ENCODE results near the gene NUCB1.
"Not testable (repeated sequence)": the region's sequence is repeated elsewhere in the genome, so short reads cannot be mapped to it uniquely, and the experiment has no call there.

The NUCB1 gene

DNA sequence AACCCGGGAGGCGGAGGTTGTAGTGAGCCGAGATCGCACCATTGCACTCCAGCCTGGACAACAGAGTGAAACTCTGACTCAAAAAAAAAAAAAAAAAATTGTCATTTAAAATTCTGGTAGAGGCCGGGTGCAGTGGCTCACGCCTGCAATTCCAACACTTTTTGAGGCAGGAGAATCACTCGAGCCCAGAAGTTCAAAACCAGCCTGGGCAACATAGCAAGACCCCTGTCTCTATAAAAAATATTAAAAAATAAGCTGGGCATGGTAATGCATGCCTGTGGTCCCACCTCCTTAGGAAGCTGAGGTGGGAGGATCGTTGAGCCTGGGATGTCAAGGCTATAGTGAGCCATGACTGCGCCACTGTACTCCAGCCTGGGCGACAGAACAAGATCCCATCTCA is 6.2 kb downstream of the NUCB1 start:
- DNase-seq: no peak

DNA sequence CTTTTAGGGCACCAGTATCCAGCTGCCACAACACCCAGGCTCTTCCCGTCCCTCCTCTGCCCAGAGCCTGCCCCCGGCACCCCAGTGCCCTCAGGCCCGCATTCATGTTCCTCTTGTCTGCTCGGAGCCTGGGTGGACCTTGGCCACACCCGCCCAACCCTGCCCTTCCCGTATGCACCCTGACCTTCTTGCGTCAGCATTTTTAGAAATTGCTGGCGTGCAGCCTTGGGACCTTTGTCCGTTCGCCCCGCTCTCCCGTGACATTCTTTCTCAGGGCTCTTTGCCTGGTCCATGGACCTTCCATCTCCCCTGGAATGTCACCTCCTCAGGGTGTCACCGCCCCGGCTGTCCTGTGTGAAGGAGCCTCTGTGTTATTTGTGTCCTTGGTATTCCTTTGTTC is 7.6 kb downstream of the NUCB1 start:
- DNase-seq: peak in 1 of 2 donors; percentile 27

DNA sequence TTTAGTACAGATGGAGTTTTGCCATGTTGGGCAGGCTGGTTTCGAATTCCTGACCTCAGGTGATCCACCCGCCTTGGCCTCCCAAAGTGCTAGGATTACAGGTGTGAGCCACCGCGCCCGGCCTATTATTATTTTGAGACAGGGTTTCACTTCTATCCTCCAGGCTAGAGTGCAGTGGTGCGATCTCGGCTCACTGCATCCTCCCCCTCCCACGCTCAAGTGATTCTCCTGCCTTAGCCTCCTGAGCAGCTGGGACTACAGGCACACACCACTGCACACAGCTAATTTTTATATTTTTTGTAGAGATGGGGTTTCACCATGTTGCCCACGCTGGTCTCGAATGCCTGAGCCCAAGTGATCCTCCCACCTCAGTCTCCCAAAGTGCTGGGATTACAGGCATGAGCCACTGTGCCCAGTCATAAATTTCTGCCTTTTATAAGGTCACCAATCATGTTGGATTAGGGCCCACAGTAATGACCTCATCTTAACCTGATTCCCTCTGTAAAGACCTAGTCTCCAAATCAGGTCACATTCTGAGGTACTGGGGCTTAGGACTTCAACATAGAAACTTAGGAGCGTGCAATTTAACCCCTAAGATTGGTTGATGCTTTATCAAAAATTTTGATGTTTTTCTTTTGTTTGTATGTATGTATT is 9.4 kb downstream of the NUCB1 start:
- not testable (repeated sequence) for DNase-seq

- no peak for DNase-seq
Measured at GRCh38 chr19:48910803-48911202, 10.7 kb downstream of the NUCB1 start.

DNA sequence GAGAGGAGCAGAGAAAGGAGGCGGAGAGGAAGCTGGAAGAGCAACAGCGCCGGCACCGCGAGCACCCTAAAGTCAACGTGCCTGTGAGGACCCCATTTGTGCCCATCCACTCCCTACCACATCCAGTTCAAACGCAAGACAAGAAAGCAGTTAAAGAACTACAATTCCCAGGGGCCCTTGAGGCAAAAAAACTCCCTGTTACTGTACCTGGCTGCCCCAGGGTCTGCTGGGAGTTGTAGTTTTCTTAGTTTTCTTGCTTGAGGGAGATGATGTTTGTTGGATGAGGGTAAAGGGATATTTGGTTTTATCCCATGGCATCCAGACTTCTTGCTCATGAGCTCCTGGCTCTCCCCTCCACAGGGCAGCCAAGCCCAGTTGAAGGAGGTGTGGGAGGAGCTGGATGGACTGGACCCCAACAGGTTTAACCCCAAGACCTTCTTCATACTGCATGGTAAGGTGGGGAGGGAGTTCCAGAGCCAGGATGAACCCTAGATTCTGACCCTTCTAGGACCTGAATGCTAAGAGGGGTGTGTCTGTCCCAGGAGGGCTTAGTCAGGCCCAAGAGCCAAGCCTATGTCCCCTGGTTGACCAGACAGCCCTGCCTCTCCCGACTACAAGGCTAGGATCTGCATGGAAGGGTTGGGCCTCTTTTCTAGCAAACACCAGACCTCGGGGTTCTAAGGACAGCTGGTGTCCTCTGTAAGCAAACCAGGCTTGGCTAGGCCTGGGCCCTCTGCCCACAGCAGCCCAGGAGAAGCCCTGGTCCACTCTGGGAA is 13.2 kb downstream of the NUCB1 start:
- peak in 1 of 2 donors; percentile 43 for DNase-seq

GRCh38 chr19:48914181-48914580 is 14.1 kb downstream of the NUCB1 start:
- DNase-seq: no peak

GRCh38 chr19:48915757-48916156 is 15.6 kb downstream of the NUCB1 start:
- no peak for DNase-seq

DNA sequence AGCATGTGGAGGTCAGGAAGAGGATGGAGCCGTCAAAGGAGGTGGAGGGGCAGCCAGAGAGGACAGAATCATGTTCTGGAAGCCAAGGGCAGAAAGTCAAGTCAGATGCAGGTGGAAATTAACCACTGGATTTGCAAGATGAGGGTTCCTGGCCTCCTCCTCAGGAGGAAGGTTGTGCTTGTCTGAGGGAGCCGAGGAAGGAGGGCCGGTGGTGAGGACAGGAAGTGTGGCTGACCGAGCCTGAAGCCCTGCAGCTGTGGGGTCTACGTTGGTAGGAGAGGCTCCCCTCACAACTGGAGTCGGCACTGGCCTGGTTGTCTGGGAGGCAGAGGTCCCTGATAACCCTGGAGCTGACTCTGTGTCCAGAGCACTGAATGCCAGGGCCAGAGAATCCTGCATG is 18.0 kb downstream of the NUCB1 start:
- DNase-seq: no peak

GRCh38 chr19:48918801-48919247 is 18.7 kb downstream of the NUCB1 start:
- peak; percentile 18 to 21 for DNase-seq

DNA sequence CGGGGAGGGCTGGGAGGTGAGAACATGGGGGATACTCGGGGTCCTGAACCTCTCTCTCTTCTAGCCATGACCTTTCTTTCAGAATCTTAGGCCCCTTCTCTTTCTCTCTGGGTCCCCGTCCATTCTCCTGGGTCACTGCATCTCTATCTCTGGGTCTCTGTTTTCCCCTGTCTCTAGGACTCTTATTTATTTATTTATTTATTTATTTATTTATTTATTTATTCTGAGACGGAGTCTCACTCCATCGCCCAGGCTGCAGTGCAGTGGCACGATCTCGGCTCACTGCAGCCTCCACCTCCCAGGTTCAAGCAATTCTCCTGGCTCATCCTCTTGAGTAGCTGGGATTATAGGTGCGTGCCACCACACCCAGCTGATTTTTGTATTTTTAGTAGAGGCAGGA is 19.2 kb downstream of the NUCB1 start:
- not testable (repeated sequence) for DNase-seq

GRCh38 chr19:48920949-48921348 is 20.8 kb downstream of the NUCB1 start:
- DNase-seq: no peak

- no peak for DNase-seq
Measured at GRCh38 chr19:48921721-48922500, 21.8 kb downstream of the NUCB1 start.

DNA sequence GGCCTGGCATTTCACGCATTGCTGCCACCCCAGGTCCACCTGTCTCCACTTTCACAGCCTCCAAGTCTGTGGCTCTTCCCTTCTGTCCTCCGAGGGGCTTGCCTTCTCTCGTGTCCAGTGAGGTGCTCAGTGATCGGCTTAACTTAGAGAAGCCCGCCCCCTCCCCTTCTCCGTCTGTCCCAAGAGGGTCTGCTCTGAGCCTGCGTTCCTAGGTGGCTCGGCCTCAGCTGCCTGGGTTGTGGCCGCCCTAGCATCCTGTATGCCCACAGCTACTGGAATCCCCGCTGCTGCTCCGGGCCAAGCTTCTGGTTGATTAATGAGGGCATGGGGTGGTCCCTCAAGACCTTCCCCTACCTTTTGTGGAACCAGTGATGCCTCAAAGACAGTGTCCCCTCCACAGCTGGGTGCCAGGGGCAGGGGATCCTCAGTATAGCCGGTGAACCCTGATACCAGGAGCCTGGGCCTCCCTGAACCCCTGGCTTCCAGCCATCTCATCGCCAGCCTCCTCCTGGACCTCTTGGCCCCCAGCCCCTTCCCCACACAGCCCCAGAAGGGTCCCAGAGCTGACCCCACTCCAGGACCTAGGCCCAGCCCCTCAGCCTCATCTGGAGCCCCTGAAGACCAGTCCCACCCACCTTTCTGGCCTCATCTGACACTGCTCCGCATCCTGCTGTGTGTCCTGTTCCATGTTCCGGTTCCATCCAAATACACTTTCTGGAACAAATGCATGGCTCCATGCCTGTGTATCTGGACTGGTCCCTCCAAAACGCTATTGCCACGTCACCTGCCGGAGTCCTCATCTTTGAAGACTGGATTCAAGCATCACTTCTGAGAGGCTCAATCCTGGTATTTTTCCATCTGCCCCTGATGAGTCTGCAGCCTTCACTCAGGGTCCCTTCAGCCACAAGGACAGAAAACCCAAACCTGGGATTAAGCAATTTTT is 22.7 kb downstream of the NUCB1 start:
- DNase-seq: no peak

DNA sequence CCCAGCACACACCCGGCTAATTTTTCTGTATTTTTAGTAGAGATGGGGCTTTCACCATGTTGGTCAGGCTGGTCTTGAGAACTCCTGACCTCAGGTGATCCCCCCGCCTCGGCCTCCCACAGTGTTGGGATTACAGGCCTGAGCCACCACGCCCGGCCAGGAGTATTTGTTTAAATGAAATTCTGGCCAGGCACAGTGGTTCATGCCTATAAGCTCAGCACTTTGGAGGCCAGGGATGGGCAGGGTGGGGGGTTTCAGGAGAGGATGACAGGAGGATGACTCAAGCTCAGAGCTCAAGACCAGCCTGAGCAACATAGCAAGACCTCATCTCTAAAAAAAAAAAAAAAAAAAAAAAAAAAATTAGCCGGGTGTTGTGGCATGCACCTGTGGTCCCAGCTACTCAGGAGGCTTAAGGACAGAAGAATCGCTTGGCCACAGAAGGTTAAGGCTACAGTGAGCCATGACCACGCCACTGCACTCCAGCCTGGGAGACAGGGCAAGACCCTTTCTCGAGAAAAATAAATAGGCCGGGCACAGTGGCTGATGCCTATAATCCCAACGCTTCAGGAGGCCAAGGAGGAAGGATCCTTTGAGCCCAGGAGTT is 25.2 kb downstream of the NUCB1 start:
- no peak for DNase-seq

- not testable (repeated sequence) for DNase-seq
Measured at GRCh38 chr19:48925890-48926289, 25.8 kb downstream of the NUCB1 start.

GRCh38 chr19:48926909-48927308 is 26.8 kb downstream of the NUCB1 start:
- peak in 1 of 2 donors; percentile 6 for DNase-seq

- not testable (repeated sequence) for DNase-seq
Measured at GRCh38 chr19:48927692-48928091, 27.6 kb downstream of the NUCB1 start.

DNA sequence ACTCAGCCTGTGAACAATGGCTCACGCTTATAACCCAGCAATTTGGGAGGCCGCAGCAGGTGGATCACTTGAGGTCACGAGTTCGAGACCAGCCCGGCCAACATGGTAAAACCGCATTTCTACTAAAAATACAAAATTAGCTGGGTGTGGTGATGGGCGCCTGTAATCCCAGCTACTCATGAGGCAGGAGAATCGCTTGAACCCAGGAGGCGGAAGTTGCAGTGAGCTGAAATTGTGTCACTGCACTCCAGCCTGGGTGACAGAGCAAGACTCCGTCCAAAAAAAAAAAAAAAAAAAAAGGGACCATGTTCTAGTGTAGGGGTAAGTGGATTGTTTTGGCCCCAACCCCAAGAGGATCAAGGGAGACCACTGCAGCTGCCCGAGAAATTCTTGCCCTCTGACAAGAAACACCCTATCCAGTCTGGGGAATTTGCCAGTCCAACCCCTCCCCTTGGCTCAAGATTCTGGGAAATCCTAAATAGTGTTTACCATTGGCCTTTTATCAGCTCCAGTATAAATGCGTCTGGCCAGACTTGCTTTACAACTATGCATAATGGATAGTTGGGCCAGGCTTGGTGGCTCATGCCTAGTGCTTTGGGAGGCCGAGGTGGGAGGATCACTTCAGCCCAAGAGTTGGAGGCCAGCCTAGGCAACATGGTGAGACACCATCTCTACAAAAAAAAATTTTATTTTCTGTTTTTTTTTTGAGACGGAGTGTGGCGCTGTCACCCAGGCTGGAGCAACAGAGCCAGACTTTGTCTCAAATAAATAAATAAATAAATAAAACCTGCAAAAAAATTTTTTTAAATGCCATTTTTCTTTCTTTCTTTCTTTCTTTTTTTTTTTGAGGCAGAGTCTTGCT is 28.3 kb downstream of the NUCB1 start:
- DNase-seq: no peak

DNA sequence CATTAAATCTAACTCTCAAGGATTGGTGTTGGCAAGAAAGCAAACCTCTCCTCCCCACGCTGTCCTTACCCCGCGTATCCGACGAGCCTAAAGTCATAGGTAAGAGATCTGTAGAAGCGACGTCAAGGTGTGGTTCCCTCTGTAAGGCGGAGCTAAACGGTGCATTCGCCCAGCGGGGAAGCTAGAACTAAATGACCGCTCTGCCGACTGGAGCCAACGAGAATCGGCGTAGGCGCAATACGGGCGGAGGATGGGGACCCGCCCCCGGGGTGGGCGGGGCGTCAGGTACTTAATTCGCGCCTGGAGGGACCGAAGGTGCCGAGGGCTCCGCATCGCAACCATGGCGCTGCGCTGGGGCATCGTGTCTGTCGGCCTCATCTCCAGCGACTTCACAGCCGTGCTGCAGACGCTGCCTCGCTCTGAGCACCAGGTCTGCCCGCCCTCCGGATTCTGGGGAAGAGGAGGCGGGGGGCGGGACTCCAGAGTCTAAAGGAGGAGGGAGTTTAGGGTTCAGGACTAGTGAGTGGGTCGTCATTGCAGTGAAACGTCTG is 33.3 kb downstream of the NUCB1 start, which contains the start of gene DHDH:
Gene DHDH, plus strand, starts transcription at position 318 of the 551 bp plus-strand sequence. Its CDS starts 23 bp downstream, at position 341.
- DNase-seq: peak; percentile 89 to 93

- no peak for DNase-seq
Measured at GRCh38 chr19:48934837-48935236, 34.7 kb downstream of the NUCB1 start.
